ENCODE results near the gene IFNL4.
"Not testable (repeated sequence)": the region's sequence is repeated elsewhere in the genome, so short reads cannot be mapped to it uniquely, and the experiment has no call there.

The IFNL4 gene

DNA sequence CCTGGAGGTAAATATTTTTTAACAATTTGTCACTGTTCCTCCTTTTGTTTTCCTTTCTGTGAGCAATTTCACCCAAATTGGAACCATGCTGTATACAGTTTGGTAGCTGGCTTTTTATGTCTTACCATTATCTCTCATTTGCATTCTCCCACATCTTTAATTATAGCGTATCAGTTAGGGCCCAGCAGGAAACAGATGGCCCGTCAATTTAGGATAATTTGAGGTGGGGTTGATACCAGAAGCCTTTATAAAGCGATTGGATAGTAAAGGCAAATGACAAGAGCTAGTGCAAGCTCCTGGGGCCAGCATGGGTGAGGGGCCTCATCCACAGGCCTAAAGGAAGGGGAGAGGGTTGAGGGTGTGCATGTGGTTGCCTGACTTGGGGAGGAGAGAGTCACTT is 3.8 kb upstream of the IFNL4 start:
- no peak overlapping the region for H3K4me3 ChIP-seq (ENCODE audit: low read length)
- H3K27ac ChIP-seq (ENCODE audit: low read depth, low read length), result no peak overlapping the region
- no peak overlapping the region for H3K9ac ChIP-seq (ENCODE audit: low read length)
- peaks cover 10% of the 10 kb centered on the region for H3K27me3 ChIP-seq (ENCODE audit: control insufficient read depth, insufficient read depth, low read length)
- H3K36me3 ChIP-seq (ENCODE audit: control insufficient read depth, insufficient read depth, low read length), result no peaks in the 10 kb centered on the region
- no peaks in the 10 kb centered on the region for H3K4me1 ChIP-seq (ENCODE audit: control insufficient read depth, insufficient read depth, low read length)

DNA sequence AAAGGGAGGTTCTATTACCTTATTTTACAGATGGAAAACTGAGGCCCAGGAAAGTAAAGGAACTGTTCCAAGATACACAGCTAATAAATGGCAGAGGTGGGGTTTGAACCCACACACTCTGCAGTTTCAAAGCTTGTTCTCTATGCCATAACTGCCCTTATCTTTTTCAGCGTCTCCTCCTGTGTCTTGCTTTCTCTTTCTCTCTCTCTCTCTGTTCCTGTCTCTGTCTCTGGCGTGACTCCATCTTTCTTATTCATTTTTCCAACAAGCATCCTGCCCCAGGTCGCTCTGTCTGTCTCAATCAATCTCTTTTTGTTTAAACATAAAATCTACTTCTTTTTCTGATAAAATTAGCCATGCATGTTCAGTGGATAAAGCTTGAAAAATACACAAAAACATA is 3.2 kb upstream of the IFNL4 start:
- no peak overlapping the region for H3K9ac ChIP-seq (ENCODE audit: low read length)
- no peak overlapping the region for H3K4me3 ChIP-seq (ENCODE audit: low read length)
- H3K27me3 ChIP-seq (ENCODE audit: control insufficient read depth, insufficient read depth, low read length), result peaks cover 13% of the 10 kb centered on the region
- no peak overlapping the region for H3K27ac ChIP-seq (ENCODE audit: low read depth, low read length)
- H3K36me3 ChIP-seq (ENCODE audit: control insufficient read depth, insufficient read depth, low read length), result no peaks in the 10 kb centered on the region
- H3K4me1 ChIP-seq (ENCODE audit: control insufficient read depth, insufficient read depth, low read length), result no peaks in the 10 kb centered on the region

DNA sequence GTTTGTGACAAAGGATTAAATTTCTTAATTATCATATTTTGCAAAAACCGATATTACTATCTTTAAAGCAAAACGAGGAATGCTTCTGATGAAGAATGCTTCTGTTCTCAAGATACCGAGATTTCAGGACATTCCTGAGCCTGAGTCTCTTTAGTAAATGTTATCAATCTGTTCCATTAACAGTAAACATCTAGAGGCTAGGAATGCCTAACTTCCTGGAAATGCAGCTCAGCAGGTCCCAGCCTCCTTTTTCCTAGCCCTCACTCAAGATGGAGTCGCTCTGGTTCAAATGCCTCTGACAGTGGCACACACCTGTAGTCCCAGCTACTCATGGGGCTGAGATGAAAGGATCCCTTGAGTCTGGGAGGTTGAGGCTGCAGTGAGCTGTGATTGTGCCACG is 2.4 kb upstream of the IFNL4 start:
- H3K9ac ChIP-seq (ENCODE audit: low read length), result no peak overlapping the region
- H3K4me3 ChIP-seq (ENCODE audit: low read length), result no peak overlapping the region
- no peaks in the 10 kb centered on the region for H3K36me3 ChIP-seq (ENCODE audit: control insufficient read depth, insufficient read depth, low read length)
- peaks cover 13% of the 10 kb centered on the region for H3K27me3 ChIP-seq (ENCODE audit: control insufficient read depth, insufficient read depth, low read length)
- H3K27ac ChIP-seq (ENCODE audit: low read depth, low read length), result no peak overlapping the region
- no peaks in the 10 kb centered on the region for H3K4me1 ChIP-seq (ENCODE audit: control insufficient read depth, insufficient read depth, low read length)

- Histone ChIP-seq H3K27ac (ENCODE audit: low read depth, low read length) (no peak overlapping the region), H3K4me1 (ENCODE audit: control insufficient read depth, insufficient read depth, low read length) (no peaks in the 10 kb centered on the region), H3K27me3 (ENCODE audit: control insufficient read depth, insufficient read depth, low read length) (peaks cover 13% of the 10 kb centered on the region), H3K4me3 (ENCODE audit: low read length) (peak overlapping the region; percentile 27), H3K36me3 (ENCODE audit: control insufficient read depth, insufficient read depth, low read length) (no peaks in the 10 kb centered on the region), H3K9ac (ENCODE audit: low read length) (no peak overlapping the region)
Measured at GRCh38 chr19:39247701-39248664, 673 bp downstream of the IFNL4 start.

- no peaks in the 10 kb centered on the region for H3K36me3 ChIP-seq (ENCODE audit: control insufficient read depth, insufficient read depth, low read length)
- no peak overlapping the region for H3K27ac ChIP-seq (ENCODE audit: low read depth, low read length)
- H3K27me3 ChIP-seq (ENCODE audit: control insufficient read depth, insufficient read depth, low read length), result peaks cover 13% of the 10 kb centered on the region
- no peak overlapping the region for H3K9ac ChIP-seq (ENCODE audit: low read length)
- no peaks in the 10 kb centered on the region for H3K4me1 ChIP-seq (ENCODE audit: control insufficient read depth, insufficient read depth, low read length)
- peak overlapping the region; percentile 27 for H3K4me3 ChIP-seq (ENCODE audit: low read length)
Measured at GRCh38 chr19:39246951-39247669, 1.5 kb downstream of the IFNL4 start.

DNA sequence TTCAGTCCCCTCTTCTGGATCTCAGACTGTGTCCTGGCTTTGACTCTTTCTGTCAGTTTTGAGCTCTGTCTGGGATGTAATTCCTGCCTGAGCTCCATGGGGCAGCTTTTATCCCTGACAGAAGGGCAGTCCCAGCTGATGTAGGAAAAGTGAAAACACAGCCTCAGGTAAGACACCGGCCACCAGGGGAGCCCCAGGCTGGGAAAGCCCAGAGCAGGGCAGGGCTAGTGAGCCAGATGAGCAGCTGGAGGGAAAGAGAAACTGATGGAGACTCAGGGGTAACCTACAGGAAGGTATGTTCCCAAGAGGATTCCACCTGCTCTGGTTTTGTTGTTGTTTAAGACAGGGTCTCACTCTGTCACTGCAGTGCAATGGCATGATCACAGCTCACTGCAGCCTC is 3.5 kb downstream of the IFNL4 start:
- H3K4me3 ChIP-seq (ENCODE audit: low read length); H3K4me1 ChIP-seq (ENCODE audit: control insufficient read depth, insufficient read depth, low read length); H3K36me3 ChIP-seq (ENCODE audit: control insufficient read depth, insufficient read depth, low read length); H3K9ac ChIP-seq (ENCODE audit: low read length); H3K27ac ChIP-seq (ENCODE audit: low read depth, low read length): not testable (repeated sequence)
- H3K27me3 ChIP-seq (ENCODE audit: control insufficient read depth, insufficient read depth, low read length), result peaks cover 13% of the 10 kb centered on the region

- not testable (repeated sequence) for H3K36me3 ChIP-seq (ENCODE audit: control insufficient read depth, insufficient read depth, low read length); H3K4me1 ChIP-seq (ENCODE audit: control insufficient read depth, insufficient read depth, low read length); H3K4me3 ChIP-seq (ENCODE audit: low read length); H3K9ac ChIP-seq (ENCODE audit: low read length); H3K27ac ChIP-seq (ENCODE audit: low read depth, low read length)
- H3K27me3 ChIP-seq (ENCODE audit: control insufficient read depth, insufficient read depth, low read length), result peaks cover 13% of the 10 kb centered on the region
Measured at GRCh38 chr19:39244410-39245100, 4.1 kb downstream of the IFNL4 start, which contains the start of gene IFNL3. IFNL3 (minus strand) TSS chr19:39245006; CDS start chr19:39244967, 39 bp downstream.

GRCh38 chr19:39243741-39244140 is 4.9 kb downstream of the IFNL4 start:
- not testable (repeated sequence) for H3K4me1 ChIP-seq (ENCODE audit: control insufficient read depth, insufficient read depth, low read length); H3K9ac ChIP-seq (ENCODE audit: low read length); H3K36me3 ChIP-seq (ENCODE audit: control insufficient read depth, insufficient read depth, low read length); H3K4me3 ChIP-seq (ENCODE audit: low read length); H3K27ac ChIP-seq (ENCODE audit: low read depth, low read length)
- H3K27me3 ChIP-seq (ENCODE audit: control insufficient read depth, insufficient read depth, low read length), result peaks cover 10% of the 10 kb centered on the region

GRCh38 chr19:39240421-39240820 is 8.2 kb downstream of the IFNL4 start:
- H3K4me3 ChIP-seq (ENCODE audit: low read length), result no peak overlapping the region
- H3K27ac ChIP-seq (ENCODE audit: low read depth, low read length), result no peak overlapping the region
- H3K4me1 ChIP-seq (ENCODE audit: control insufficient read depth, insufficient read depth, low read length), result no peaks in the 10 kb centered on the region
- no peak overlapping the region for H3K9ac ChIP-seq (ENCODE audit: low read length)
- no peaks in the 10 kb centered on the region for H3K36me3 ChIP-seq (ENCODE audit: control insufficient read depth, insufficient read depth, low read length)
- H3K27me3 ChIP-seq (ENCODE audit: control insufficient read depth, insufficient read depth, low read length), result no peaks in the 10 kb centered on the region

DNA sequence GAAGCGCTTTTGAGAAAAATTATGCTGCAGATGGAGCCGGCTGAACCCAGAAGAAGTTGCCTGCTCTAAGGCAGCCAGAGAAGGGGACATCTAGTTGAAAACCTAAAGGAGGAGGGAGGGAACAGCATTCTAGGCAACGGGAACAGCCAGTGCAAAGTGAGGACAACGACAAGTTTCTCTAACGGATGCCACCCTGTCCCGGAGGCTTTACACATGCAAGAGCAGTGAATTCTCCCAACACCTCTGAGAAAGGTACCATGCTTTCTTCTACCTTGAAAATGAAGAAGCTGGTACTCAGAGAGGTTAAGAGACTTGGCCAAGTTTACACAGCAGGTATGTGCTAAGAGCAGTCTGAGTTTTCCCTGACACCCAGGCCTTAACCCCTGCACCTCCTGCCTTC is 9.7 kb downstream of the IFNL4 start:
- no peaks in the 10 kb centered on the region for H3K27me3 ChIP-seq (ENCODE audit: control insufficient read depth, insufficient read depth, low read length)

DNA sequence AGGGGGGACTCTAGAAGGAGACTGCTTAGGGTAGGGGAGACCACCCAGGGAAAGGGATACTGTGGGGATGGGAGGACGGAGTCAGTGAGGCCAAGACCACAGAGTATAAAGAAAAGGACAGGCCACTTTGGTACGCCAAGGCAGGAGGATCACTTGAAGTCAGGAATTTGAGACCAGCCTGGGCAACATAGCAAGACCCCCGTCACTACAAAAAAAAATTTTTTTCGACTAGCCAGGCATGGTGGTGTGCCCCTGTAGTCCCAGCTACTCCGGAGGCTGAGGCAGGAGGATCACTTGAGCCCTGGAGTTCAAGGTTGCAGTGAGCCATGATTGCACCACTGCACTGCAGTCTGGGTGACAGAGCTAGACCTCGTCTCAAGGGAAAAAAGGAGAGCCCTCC is 10.4 kb downstream of the IFNL4 start:
- Histone ChIP-seq H3K4me3 (ENCODE audit: low read length) (no peak overlapping the region), H3K27me3 (ENCODE audit: control insufficient read depth, insufficient read depth, low read length) (no peaks in the 10 kb centered on the region), H3K36me3 (ENCODE audit: control insufficient read depth, insufficient read depth, low read length) (no peaks in the 10 kb centered on the region), H3K27ac (ENCODE audit: low read depth, low read length) (no peak overlapping the region), H3K9ac (ENCODE audit: low read length) (no peak overlapping the region), H3K4me1 (ENCODE audit: control insufficient read depth, insufficient read depth, low read length) (no peaks in the 10 kb centered on the region)

More for the DNA sequence above, 9.7 kb downstream of the IFNL4 start:
- Histone ChIP-seq H3K4me1 (ENCODE audit: control insufficient read depth, insufficient read depth, low read length) (no peaks in the 10 kb centered on the region), H3K27ac (ENCODE audit: low read depth, low read length) (no peak overlapping the region), H3K9ac (ENCODE audit: low read length) (no peak overlapping the region), H3K4me3 (ENCODE audit: low read length) (no peak overlapping the region), H3K36me3 (ENCODE audit: control insufficient read depth, insufficient read depth, low read length) (no peaks in the 10 kb centered on the region)

All from rectal smooth muscle tissue (tissue), 1 donor.